Camera-type eye (tissue), 1 donor: ENCODE results near the gene TAF6L. TPM values are rescaled to one million over a fixed set of nuclear protein-coding genes. Genes with fewer than 3 reads are reported as not detected.

ENCODE experiments used
- total RNA-seq: library from RNA; depleted of rRNA; stranded (reverse); fragments of >200 nt; gene quantifications from one replicate; pipeline ENCODE4 v1.2.3, GENCODE V29; 2014

Gene TAF6L, protein sequence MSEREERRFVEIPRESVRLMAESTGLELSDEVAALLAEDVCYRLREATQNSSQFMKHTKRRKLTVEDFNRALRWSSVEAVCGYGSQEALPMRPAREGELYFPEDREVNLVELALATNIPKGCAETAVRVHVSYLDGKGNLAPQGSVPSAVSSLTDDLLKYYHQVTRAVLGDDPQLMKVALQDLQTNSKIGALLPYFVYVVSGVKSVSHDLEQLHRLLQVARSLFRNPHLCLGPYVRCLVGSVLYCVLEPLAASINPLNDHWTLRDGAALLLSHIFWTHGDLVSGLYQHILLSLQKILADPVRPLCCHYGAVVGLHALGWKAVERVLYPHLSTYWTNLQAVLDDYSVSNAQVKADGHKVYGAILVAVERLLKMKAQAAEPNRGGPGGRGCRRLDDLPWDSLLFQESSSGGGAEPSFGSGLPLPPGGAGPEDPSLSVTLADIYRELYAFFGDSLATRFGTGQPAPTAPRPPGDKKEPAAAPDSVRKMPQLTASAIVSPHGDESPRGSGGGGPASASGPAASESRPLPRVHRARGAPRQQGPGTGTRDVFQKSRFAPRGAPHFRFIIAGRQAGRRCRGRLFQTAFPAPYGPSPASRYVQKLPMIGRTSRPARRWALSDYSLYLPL
- total RNA-seq = 20.5 TPM

GRCh38 chr11:62771144-62772021 lies at the start of gene TAF6L:
Gene TAF6L (plus strand): TSS chr11:62771396. CDS start chr11:62775784, 4,388 bp downstream.

GRCh38 chr11:62727165-62727871 lies 43.9 kb upstream of the TAF6L start, which contains the start of gene HNRNPUL2:
Gene HNRNPUL2 (minus strand): TSS chr11:62727457. CDS start chr11:62727156, 301 bp downstream.

GRCh38 chr11:62728171-62728988 lies 42.8 kb upstream of the TAF6L start, which contains the start of gene TTC9C:
Gene TTC9C (plus strand): TSS chr11:62728486. CDS start chr11:62728849, 363 bp downstream.

GRCh38 chr11:62753736-62754603 lies 17.2 kb upstream of the TAF6L start, which contains the start of gene ZBTB3:
Gene ZBTB3 (minus strand): TSS chr11:62754160. CDS start chr11:62753664, 496 bp downstream.

GRCh38 chr11:62787005-62787759 lies 16.0 kb downstream of the TAF6L start, which contains the start of gene TMEM179B:
Gene TMEM179B (plus strand): TSS chr11:62787402. CDS start chr11:62787432, 30 bp downstream.

GRCh38 chr11:62791501-62792201 lies 20.5 kb downstream of the TAF6L start, which contains the start of gene TMEM223:
Gene TMEM223 (minus strand): TSS chr11:62792006. CDS start chr11:62791994, 12 bp downstream.

DNA sequence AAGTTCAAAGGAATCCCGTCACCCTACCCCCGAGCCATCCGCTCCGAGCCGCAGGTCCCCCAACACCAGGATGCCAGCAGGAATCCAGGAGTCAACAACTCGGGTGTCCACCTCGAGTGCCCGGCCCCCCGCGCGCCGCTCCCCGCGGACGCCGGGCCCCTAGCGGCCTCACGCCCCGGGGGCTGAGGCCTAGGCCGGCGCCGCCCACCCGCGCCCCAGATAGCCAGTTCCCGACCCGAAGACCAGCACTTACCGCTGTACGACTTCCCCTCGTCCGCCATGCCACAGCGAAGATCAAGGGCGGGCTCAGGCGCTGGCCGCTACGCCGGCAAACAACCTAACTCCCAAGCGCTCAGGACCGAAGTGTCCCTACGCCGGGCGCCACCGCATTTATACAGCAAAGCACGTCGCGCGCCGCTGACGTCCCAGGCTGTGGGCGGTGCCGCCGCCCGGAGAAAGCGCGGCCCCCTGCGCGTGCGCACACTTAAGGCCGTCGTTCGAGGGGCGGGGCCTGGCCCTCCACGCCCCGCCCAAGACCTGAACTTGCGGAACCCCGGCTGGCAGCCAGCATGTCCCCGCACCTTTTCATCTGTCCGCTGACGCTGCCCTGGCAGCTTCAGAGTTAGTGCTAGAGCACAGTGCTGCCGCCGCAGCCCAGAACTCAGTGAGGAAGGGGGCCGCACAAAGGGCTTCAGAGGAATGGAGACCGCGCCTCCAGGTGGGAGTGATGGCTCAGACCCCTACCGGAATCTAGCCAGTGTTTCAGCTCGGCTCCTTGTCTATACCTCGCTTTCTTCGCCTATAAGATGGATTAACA lies 34.1 kb downstream of the TAF6L start, which contains the start of gene NXF1:
TSS of gene NXF1 (minus strand) at position 365 of the 817 bp plus-strand sequence. CDS start at position 281, 84 bp downstream.

GRCh38 chr11:62831520-62832335 lies 60.5 kb downstream of the TAF6L start, which contains the start of gene STX5:
Gene STX5 (minus strand): TSS chr11:62832051. CDS start chr11:62831243, 808 bp downstream.

DNA sequence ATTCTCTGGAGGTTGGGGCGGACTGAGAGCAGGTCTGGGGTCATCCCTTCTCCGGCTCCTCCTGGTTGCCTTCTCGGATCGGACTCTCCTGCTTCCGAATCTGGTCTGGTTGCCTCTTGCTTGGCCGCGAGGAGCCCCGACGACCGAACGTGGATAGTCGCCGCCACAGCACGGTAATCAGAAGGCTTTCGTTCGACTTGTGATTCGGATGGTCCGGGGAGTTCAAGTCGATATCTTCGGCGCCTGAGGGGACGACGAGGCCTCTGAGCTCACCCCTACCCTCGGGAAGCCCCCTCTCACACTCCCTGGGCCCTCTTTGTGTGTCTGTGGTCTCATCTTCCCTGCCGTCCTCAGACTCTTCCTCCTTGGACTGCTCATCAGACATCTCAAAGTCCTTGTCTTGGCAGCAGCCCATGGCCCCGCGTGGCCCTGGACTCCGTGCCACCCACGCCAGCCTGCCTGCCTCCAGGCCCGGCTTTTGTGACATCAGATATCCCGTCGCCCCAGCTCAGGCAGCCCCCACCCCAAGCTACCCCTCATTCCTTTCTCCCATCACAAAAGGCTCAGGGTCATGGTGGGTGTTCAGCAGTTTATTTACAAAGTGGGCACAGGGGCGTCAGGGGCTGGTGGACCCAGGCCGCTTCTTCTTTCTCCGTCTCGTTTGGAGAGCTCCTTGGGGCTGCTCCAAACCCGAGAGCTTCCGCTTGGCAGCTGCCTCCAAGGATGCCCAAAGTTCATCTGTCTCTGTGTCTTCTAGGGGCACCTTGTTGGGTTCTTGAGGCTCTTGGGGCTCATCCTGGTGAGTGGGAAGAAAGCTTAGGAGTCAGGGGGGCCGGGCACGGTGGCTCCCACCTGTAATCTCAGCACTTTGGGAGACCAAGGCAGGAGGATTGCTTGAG lies 61.4 kb downstream of the TAF6L start, which contains the start of gene TEX54:
TSS of gene TEX54 (minus strand) at position 506 of the 899 bp plus-strand sequence.

Other genes with a start within 250 kb of the TAF6L start
- gene AHNAK, start 224.6 kb upstream of the TAF6L start, total RNA-seq = 410 TPM
- gene EEF1G, start 197.5 kb upstream of the TAF6L start, total RNA-seq = 1,400 TPM
- 13.4 TPM for gene TUT1, start 179.9 kb upstream of the TAF6L start, total RNA-seq
- gene MTA2, start 169.5 kb upstream of the TAF6L start, total RNA-seq = 81.5 TPM
- gene EML3, start 158.6 kb upstream of the TAF6L start, total RNA-seq = 43.8 TPM
- gene ROM1, start 158.1 kb upstream of the TAF6L start, total RNA-seq = 86.4 TPM
- gene B3GAT3, start 149.4 kb upstream of the TAF6L start, total RNA-seq = 36.8 TPM
- gene GANAB, start 124.8 kb upstream of the TAF6L start, total RNA-seq = 175 TPM
- gene INTS5, start 118.1 kb upstream of the TAF6L start, total RNA-seq = 22.4 TPM
- 29.7 TPM for gene C11orf98, start 106.2 kb upstream of the TAF6L start, total RNA-seq
- gene CSKMT, start 106.1 kb upstream of the TAF6L start, total RNA-seq = 4.7 TPM
- gene UQCC3, start 99.7 kb upstream of the TAF6L start, total RNA-seq = 6.5 TPM
- 6.0 TPM for gene LBHD1, start 99.1 kb upstream of the TAF6L start, total RNA-seq
- 88.9 TPM for gene UBXN1, start 92.3 kb upstream of the TAF6L start, total RNA-seq
- gene LRRN4CL, start 81.9 kb upstream of the TAF6L start, total RNA-seq = 12.4 TPM
- gene BSCL2, start 64.0 kb upstream of the TAF6L start, total RNA-seq = 44.1 TPM
- 3.0 TPM for gene GNG3, start 63.7 kb upstream of the TAF6L start, total RNA-seq
- 27.4 TPM for gene HNRNPUL2, start 43.9 kb upstream of the TAF6L start, total RNA-seq
- 19.2 TPM for gene TTC9C, start 42.9 kb upstream of the TAF6L start, total RNA-seq
- 15.2 TPM for gene ZBTB3, start 17.2 kb upstream of the TAF6L start, total RNA-seq
- 58.8 TPM for gene POLR2G, start 9.8 kb upstream of the TAF6L start, total RNA-seq
- 20.0 TPM for gene TMEM179B, start 16.0 kb downstream of the TAF6L start, total RNA-seq
- gene TMEM223, start 20.6 kb downstream of the TAF6L start, total RNA-seq = 19.8 TPM
- gene NXF1, start 34.0 kb downstream of the TAF6L start, total RNA-seq = 67.8 TPM
- gene STX5, start 60.7 kb downstream of the TAF6L start, total RNA-seq = 38.0 TPM
- not detected for gene TEX54, start 61.4 kb downstream of the TAF6L start, total RNA-seq
- 25.9 TPM for gene WDR74, start 68.2 kb downstream of the TAF6L start, total RNA-seq
- 115 TPM for gene SLC3A2, start 109.5 kb downstream of the TAF6L start, total RNA-seq
- gene CHRM1, start 150.0 kb downstream of the TAF6L start, total RNA-seq = 0.71 TPM
- gene SLC22A6, start 213.6 kb downstream of the TAF6L start, total RNA-seq = 0.88 TPM
- gene SLC22A8, start 244.4 kb downstream of the TAF6L start, total RNA-seq = 8.5 TPM